Epithelial cell of esophagus (primary cell): ENCODE measurements around the gene CHST8.
A peak's percentile ranks its signal among the peaks of the same experiment; 100 is the strongest.

Experiments used
- DNase-seq: peaks from one replicate; pipeline ENCODE4 v3.0.0; 2010; ENCODE audit warnings: low read depth
- H3K4me3 ChIP-seq: 2 replicates; pipeline ENCODE4 v1.5.1; 2011; ENCODE audit warnings: mild to moderate bottlenecking, low read length, control low read depth
- TF ChIP-seq, protein P1 (sequence below): IDR thresholded peaks from 2 replicates; pipeline ENCODE4 v1.5.1; 2011; ENCODE audit warnings: low read depth, mild to moderate bottlenecking, low read length, control low read depth, inconsistent platforms; ENCODE audit not compliant: insufficient read depth; ENCODE audit errors: missing control alignments

CHST8 gene

DNA sequence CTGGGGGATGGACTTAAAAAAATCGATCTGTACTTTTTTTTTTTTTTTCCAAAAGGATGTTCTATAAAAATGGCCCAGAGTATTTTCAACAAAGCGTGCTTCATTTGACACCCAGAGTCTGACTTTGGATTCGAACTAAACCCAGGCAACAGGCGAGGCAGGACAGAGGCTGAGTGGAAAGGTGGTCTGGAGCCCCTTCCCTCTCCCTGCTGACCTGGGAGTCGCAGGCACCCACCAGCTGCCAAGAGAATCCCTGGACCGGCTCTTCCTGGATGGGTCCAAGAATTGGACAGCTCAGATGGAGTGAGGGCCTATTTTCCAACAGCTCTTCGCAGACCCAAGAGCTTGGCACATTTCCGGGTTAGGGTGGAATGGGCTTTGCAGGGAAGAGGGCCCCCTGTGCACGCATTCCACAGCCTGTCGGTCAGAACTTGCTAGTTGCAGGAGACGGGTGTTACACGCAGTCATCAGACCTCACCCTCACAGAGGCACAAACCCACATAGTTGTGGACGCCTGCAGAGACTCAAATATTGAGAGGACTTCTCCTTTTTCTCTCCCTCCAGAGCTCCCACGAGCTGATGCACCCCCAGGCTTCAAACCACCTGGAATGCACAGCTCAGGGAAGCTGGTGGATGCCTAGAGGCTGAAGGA, 190.1 kb downstream of the CHST8 start:
- no peak for DNase-seq
- no peak overlapping the region for H3K4me3 ChIP-seq
- TF ChIP-seq, protein P1, sequence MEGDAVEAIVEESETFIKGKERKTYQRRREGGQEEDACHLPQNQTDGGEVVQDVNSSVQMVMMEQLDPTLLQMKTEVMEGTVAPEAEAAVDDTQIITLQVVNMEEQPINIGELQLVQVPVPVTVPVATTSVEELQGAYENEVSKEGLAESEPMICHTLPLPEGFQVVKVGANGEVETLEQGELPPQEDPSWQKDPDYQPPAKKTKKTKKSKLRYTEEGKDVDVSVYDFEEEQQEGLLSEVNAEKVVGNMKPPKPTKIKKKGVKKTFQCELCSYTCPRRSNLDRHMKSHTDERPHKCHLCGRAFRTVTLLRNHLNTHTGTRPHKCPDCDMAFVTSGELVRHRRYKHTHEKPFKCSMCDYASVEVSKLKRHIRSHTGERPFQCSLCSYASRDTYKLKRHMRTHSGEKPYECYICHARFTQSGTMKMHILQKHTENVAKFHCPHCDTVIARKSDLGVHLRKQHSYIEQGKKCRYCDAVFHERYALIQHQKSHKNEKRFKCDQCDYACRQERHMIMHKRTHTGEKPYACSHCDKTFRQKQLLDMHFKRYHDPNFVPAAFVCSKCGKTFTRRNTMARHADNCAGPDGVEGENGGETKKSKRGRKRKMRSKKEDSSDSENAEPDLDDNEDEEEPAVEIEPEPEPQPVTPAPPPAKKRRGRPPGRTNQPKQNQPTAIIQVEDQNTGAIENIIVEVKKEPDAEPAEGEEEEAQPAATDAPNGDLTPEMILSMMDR: no peak

- TF ChIP-seq, protein P1: no peak
- DNase-seq: no peak
- H3K4me3 ChIP-seq: no peak overlapping the region
Observed at GRCh38 chr19:33812388-33813330, 190.9 kb downstream of the CHST8 start.

- TF ChIP-seq, protein P1: no peak
- H3K4me3 ChIP-seq: no peak overlapping the region
- DNase-seq: no peak
Observed at GRCh38 chr19:33813391-33814101, 191.8 kb downstream of the CHST8 start.

- no peak overlapping the region for H3K4me3 ChIP-seq
- no peak for DNase-seq
- TF ChIP-seq, protein P1: no peak
Observed at GRCh38 chr19:33814181-33815165, 192.7 kb downstream of the CHST8 start.

GRCh38 chr19:33815380-33816340, 193.9 kb downstream of the CHST8 start:
- TF ChIP-seq, protein P1: no peak
- DNase-seq: peak; percentile 60
- H3K4me3 ChIP-seq: no peak overlapping the region
